Central memory CD8-positive, alpha-beta T cell (primary cell): Measurements from ENCODE around the gene MYO19.
"Not testable (repeated sequence)": the region's sequence is repeated elsewhere in the genome, so short reads cannot be mapped to it uniquely, and the experiment has no call there.

Experiments used
- ATAC-seq: fragments of 150-1000 bp; cut with Tn5 transposase; replicated peaks from 2 replicates; pipeline ENCODE4 v1.10.0; 2022; ENCODE audit warnings: mild to moderate bottlenecking, moderate FRiP score, moderate number of reproducible peaks; ENCODE audit not compliant: poor library complexity, severe bottlenecking; ENCODE audit errors: extremely low read depth
- DNase-seq, 2 donors: peaks; one replicate each; pipeline ENCODE4 v3.0.0; 2021; ENCODE audit warnings: low spot score in 2 of 2
- H3K27ac Mint-ChIP-seq: one replicate; pipeline ENCODE4 v1.8.0; 2022; ENCODE audit warnings: low read depth, mild to moderate bottlenecking, moderate library complexity, mixed read lengths
- H3K27me3 Mint-ChIP-seq: one replicate; pipeline ENCODE4 v1.8.0; 2022; ENCODE audit warnings: mixed read lengths
- H3K36me3 Mint-ChIP-seq: one replicate; pipeline ENCODE4 v1.8.0; 2022; ENCODE audit warnings: mild to moderate bottlenecking, moderate library complexity, mixed read lengths; ENCODE audit not compliant: insufficient read depth
- H3K4me1 Mint-ChIP-seq: one replicate; pipeline ENCODE4 v1.8.0; 2022; ENCODE audit warnings: mixed read lengths
- H3K4me3 Mint-ChIP-seq: one replicate; pipeline ENCODE4 v1.8.0; 2022; ENCODE audit warnings: mild to moderate bottlenecking, moderate library complexity, mixed read lengths
- H3K9me3 Mint-ChIP-seq: one replicate; pipeline ENCODE4 v1.8.0; 2022; ENCODE audit warnings: mixed read lengths

Gene MYO19

DNA sequence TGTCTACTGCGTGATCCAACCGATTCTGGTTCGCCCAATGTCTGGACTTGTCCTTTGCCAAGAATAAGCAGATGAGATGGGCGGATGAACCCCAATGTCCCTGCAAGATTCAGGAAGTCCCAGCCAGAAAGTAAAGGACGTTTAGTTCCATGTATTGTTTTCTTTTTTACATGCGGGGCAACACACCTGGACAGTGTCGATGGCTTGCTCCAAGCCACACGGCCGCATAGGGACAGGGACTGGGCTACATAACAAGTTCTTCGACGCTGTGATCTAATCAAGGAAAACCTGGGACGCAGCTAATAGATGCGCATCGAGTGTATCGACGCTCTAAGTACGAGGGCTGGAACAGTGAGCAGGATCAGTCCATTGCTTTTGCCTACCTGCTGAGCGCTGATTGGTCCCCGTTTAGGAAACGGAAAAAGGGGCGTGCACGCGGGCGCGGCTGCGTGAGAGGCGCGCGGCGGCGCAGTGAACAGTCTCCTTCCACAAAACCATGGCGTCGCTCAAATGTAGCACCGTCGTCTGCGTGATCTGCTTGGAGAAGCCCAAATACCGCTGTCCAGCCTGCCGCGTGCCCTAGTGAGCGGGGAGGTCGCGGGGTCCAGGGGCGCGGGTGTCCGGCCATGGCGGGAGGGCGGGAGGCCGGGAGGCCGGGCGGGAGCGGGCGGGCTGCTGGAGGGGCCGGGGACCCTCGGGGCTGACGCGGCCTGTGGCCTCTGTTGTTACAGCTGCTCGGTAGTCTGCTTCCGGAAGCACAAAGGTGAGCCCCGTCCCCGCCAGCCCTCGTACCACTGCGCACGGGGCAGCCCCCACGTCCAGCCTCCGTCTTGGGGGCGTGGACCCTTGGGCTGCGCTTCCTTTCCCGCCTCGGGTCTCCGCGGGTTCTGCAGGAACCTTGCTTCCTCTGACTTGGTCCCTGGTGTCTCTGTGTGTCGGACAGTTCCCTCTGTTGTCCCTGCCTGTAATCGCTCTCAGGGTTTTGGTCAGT, 48.2 kb downstream of the MYO19 start, which contains the start of gene ZNHIT3:
Gene ZNHIT3, plus strand, starts transcription at position 478 of the 991 bp plus-strand sequence. Its CDS starts 19 bp downstream, at position 497.
- Mint-ChIP-seq H3K27me3 (peaks cover 13% of the 10 kb centered on the region), H3K9me3 (no peaks in the 10 kb centered on the region), H3K27ac (peak within 1 kb of the TSS; percentile 94), H3K4me3 (peak within 1 kb of the TSS; percentile 93), H3K4me1 (peaks cover 39% of the 10 kb centered on the region), H3K36me3 (peaks cover 19% of the 10 kb centered on the region)
- peak; percentile 77 to 86 for DNase-seq
- ATAC-seq = peak; percentile 97

DNA sequence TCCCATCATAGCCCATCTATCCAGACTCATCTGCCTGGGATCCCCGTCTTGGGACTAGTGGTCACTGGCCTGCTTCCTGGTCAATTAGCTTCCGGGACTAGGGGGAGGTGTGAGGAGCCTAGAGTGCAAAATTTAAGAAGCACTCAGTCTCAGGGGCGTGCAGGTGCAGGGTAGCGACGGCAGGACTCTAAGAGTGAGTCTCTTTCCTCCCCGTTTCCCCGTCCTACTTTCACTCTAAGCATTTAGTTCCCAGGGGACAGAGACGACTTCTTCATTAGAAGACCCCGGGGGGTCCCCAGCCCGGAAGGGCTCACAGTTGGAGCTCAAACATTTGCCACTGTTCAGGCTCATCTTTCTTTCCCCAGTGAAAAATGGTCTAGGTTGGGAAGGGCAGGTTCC, 48.9 kb downstream of the MYO19 start:
- Mint-ChIP-seq H3K9me3 (no peaks in the 10 kb centered on the region), H3K4me3 (peak overlapping the region; percentile 93), H3K27ac (peak overlapping the region; percentile 94), H3K36me3 (peaks cover 14% of the 10 kb centered on the region), H3K4me1 (peaks cover 32% of the 10 kb centered on the region), H3K27me3 (peaks cover 20% of the 10 kb centered on the region)
- no peak for ATAC-seq
- DNase-seq = no peak

DNA sequence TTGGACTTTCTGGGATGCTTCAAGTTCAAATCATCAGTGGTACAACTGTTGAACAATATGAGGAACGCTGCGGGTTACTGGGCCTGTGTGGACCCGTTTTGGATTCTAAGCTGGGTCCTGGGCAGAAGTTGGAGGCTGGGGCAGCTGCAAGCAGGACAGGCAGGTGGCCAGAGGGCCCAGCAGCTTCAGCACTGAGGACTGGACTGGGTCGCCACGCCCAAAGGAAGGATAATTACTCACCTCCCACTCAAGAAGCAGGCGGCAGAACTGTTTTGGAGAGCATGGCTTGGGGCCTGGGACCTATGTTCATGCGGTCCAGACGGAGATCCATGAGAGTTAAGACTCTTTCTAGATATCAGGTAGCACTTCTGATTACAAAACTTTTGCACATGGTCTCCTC, 49.6 kb downstream of the MYO19 start:
- Mint-ChIP-seq H3K4me1 (peaks cover 29% of the 10 kb centered on the region), H3K4me3 (peak overlapping the region; percentile 93), H3K27me3 (peaks cover 28% of the 10 kb centered on the region), H3K36me3 (peaks cover 13% of the 10 kb centered on the region), H3K27ac (no peak overlapping the region), H3K9me3 (no peaks in the 10 kb centered on the region)
- DNase-seq = no peak
- no peak for ATAC-seq

DNA sequence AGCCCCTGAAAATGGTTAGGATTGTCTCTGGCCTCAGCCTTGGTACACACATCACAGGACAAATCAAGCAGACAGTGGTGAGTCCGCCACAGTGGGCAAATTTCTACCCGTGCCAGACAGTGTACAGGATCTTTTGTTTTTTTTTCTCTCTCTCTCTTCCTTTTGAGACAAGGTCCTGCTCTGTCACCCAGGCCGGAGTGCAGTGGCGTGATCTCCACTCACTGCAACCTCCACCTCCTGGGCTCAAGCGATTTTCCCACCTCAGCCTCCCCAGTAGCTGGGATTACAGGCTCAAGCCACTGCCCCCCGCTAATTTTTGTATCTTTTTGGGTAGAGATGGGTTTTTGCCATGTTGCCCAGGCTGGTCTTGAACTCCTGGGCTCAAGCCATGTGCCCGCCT, 50.6 kb downstream of the MYO19 start:
- not testable (repeated sequence) for H3K27ac Mint-ChIP-seq, DNase-seq, H3K36me3 Mint-ChIP-seq, ATAC-seq, H3K9me3 Mint-ChIP-seq
- peaks cover 38% of the 10 kb centered on the region for H3K27me3 Mint-ChIP-seq
- H3K4me1 Mint-ChIP-seq = peaks cover 24% of the 10 kb centered on the region
- H3K4me3 Mint-ChIP-seq = peak overlapping the region; percentile 60

DNA sequence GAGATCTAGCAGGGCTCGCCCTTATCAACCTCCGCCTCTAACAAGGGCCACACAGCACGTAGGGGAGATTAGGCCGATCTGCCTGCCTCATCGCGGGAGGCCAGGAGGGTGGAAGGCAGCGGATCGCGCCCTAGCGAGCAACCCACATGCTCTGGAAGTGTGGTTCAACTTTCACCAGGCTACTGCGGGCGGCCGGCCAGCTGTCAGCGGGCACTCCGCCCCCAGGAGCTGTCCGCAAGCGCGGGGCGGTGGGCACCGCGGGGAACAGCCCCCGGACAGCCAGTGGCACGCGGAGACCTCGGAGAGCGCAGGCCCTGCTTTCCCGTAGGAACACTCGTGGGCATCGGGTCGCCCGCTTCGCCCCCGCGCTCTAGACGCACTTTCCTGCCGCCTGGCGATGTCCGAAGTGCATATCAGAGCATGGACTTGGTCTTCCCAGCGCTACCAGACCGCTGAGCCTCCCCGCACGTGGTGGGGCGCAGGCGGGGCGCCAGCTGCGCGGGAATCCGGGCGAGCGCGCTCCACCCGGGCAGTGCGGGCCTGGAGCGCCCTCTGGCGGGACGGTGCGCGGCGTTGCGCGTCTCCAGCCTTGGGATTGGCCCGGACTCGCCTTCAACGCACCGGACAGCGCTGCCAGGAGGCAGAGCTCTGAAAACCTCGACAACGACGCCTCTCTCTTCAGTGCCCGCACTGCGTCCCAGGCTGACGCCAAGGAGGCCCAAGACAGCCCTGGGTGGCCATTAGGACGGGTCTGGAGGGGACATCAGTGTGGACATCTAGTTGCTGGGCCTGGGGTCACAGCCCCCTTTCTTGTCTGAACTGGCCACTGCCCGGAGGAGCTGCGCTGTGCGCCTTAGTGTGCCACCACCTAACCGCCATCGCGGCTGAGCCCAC, 51.8 kb downstream of the MYO19 start:
- ATAC-seq (peak; percentile 48), DNase-seq (peak; percentile 57 to 73)
- Mint-ChIP-seq H3K27ac (no peak overlapping the region), H3K4me1 (peaks cover 19% of the 10 kb centered on the region), H3K9me3 (no peaks in the 10 kb centered on the region), H3K27me3 (peaks cover 39% of the 10 kb centered on the region), H3K4me3 (peak overlapping the region; percentile 77), H3K36me3 (peaks cover 9% of the 10 kb centered on the region)

DNA sequence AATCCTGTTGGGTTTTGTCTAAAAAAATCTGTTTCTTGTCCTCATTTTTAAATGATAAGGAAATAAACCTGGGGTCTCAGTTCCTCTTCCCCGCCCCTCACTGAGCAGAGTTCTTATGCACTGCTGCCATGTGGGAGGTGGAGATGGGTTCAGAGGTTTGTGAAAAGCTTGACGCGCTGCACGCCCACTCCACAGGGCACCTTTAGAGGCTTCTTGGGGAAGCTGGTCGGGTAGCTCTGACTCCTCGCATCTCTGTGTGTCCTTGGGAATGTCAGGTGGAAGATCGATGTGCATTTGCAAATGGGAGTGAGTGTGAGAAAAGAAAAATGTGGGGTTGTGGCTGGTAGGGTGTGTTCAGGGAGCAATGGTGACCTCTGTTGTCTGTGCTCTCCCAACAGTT, 52.8 kb downstream of the MYO19 start:
- H3K27me3 Mint-ChIP-seq = peaks cover 49% of the 10 kb centered on the region
- ATAC-seq = no peak
- peaks cover 14% of the 10 kb centered on the region for H3K4me1 Mint-ChIP-seq
- peak overlapping the region; percentile 77 for H3K4me3 Mint-ChIP-seq
- no peaks in the 10 kb centered on the region for H3K9me3 Mint-ChIP-seq
- peaks cover 5% of the 10 kb centered on the region for H3K36me3 Mint-ChIP-seq
- DNase-seq = no peak
- no peak overlapping the region for H3K27ac Mint-ChIP-seq

DNA sequence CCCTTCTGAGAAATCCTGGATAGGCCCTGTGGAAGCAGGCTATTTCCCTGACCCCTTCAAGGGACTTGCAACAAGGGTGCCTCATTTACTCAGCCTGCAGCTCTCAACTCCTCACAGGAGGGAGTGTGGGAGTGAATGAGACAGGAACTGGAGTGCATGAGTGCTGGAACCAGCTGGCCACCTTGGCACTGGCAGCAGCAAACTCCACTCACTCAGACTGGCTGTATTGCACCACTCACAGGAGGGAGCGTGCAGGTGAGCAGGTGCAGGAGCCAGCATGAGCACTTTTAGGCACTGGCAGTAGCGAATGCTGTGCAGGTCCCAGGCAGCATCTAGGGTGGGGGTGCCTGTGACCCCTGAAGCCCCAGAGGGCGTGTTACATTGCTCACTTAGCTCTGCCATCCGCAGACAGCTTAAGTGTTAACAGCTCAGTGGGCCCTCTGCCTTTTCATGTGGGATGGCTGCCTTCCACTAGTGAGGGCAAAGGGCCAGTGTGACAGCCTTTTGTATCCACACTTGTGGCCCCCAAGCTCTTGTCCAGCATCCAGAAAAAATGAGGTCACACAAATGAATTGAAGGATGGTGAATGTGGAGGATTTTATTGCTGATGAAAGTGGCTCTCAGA, 59.2 kb downstream of the MYO19 start:
- H3K9me3 Mint-ChIP-seq = no peaks in the 10 kb centered on the region
- H3K4me1 Mint-ChIP-seq = no peaks in the 10 kb centered on the region
- no peak for ATAC-seq
- peaks cover 61% of the 10 kb centered on the region for H3K27me3 Mint-ChIP-seq
- no peaks in the 10 kb centered on the region for H3K36me3 Mint-ChIP-seq
- no peak overlapping the region for H3K27ac Mint-ChIP-seq
- no peak for DNase-seq
- no peak overlapping the region for H3K4me3 Mint-ChIP-seq

DNA sequence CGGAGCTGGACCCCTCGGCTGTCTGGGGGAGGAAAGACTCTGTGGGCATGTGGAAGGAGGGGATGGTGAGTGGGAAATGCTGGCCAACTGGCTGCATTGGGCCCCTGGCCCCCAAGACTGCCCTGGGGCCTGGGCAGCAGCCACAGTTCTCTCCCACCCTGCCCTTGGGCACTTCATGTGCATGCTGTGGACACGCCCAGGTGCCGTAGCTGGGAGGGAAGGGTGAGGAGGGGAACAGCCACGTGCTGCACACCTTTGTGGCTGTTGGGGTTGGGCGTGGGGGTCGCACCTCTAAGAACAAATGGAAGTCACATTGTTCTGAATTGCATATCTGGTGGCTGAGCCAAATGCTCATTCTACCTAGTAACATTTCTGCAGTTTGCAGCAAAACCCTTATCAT, 60.1 kb downstream of the MYO19 start:
- Mint-ChIP-seq H3K27ac (no peak overlapping the region), H3K9me3 (no peaks in the 10 kb centered on the region), H3K4me1 (no peaks in the 10 kb centered on the region), H3K36me3 (no peaks in the 10 kb centered on the region), H3K27me3 (peaks cover 61% of the 10 kb centered on the region), H3K4me3 (no peak overlapping the region)
- ATAC-seq (no peak), DNase-seq (no peak)

DNA sequence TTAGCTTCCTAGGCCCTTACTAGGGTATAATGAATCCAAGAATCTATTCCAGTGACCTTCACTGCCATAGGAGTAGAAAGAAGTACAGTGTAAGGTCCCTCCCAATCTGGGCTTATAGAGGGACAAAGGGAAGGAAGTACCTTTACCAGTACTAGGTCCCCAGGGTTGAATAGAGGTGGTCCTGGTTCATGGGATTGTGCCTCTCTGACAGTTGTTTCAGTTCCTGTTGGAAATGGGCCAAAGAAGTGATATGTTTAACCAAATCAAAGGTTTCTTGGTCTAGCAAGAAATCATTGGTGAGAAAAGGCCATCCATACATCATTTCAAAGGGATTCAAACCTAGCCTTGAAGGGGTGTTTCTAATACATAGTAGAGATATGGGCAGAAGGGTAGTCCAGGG, 64.2 kb downstream of the MYO19 start:
- H3K4me3 Mint-ChIP-seq = no peak overlapping the region
- H3K4me1 Mint-ChIP-seq = no peaks in the 10 kb centered on the region
- no peaks in the 10 kb centered on the region for H3K36me3 Mint-ChIP-seq
- peaks cover 70% of the 10 kb centered on the region for H3K27me3 Mint-ChIP-seq
- no peaks in the 10 kb centered on the region for H3K9me3 Mint-ChIP-seq
- ATAC-seq (no peak), DNase-seq (no peak)
- no peak overlapping the region for H3K27ac Mint-ChIP-seq

DNA sequence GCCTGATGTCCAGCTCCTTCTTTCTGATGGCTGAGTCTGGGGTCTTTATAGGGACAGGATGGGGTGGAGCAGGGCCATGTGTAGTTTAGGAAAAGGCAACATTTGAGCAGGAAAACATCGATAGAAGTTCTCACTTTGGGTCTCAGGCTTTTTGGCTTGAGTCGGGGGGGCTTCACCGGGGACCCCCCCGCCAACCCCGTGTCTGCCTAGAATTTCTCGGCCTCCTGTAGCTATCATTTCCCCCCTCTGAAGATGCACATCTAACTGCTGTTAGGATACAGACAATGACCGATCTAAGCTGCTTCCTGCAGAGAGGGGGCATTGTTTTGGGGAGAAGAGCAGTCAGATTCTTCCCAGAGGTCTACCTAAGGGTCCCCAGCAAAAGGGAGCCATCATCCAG, 64.9 kb downstream of the MYO19 start:
- Mint-ChIP-seq H3K4me1 (no peaks in the 10 kb centered on the region), H3K27ac (no peak overlapping the region), H3K36me3 (no peaks in the 10 kb centered on the region), H3K4me3 (no peak overlapping the region), H3K9me3 (no peaks in the 10 kb centered on the region), H3K27me3 (peaks cover 70% of the 10 kb centered on the region)
- no peak for DNase-seq
- no peak for ATAC-seq

DNA sequence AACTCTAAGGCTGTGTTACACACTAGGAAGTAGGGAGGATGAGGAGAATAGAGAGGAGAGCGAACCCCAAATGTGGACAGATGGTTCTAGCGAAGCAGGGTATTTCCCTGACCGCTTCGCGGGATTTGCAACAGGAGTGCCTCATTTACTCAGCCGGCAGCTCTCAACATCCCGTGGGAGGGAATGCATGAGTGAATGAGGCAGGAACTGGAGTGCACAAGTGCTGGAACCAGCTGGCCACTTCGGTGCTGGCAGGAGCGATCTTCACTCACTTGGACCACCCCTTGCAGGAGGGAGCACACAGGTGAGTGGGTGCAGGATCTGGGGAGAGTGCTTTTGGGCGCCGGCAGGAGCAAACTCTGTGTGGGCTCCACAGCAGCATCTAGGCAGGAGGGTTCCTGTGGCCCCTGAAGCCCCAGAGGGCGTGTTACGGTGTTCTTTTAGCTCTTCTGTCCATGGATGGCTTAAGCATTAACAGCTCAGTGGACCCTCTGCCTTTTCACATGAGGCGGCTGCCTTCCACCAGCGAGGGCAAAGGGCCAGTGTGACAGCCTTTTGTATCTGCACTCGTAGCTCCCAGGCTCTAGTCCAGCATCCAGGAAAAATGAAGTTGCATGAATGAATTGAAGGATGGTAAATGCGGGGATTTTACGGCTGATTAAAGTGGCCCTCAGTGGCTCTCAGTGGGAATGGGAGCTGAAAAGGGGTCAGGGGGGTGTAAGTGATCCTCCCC, 65.6 kb downstream of the MYO19 start:
- Mint-ChIP-seq H3K4me3 (no peak overlapping the region), H3K27ac (no peak overlapping the region), H3K27me3 (peaks cover 66% of the 10 kb centered on the region), H3K36me3 (no peaks in the 10 kb centered on the region), H3K9me3 (no peaks in the 10 kb centered on the region), H3K4me1 (no peaks in the 10 kb centered on the region)
- ATAC-seq (no peak), DNase-seq (no peak)

DNA sequence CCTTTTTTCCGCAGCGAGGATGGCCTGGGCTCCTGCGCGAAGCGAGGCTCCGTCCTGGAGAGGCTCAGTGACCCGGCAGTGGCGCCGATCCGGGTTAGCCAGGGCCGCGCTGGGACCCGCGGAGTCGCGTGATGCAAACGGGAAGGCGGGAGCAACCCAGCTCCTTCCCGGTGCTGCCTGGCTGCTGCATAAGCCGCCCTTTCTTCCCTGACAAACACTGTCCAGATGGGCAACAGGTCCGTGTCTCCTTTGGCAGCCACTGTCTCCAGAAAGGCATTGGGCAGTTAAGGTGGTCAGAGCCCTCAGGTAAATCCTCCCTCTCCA, 69.9 kb downstream of the MYO19 start:
- Mint-ChIP-seq H3K27me3 (peaks cover 90% of the 10 kb centered on the region), H3K4me1 (no peaks in the 10 kb centered on the region), H3K27ac (no peak overlapping the region), H3K4me3 (no peak overlapping the region), H3K36me3 (peaks cover 2% of the 10 kb centered on the region), H3K9me3 (no peaks in the 10 kb centered on the region)
- ATAC-seq (no peak), DNase-seq (no peak)
